ENCODE results near the gene SLC16A3.

DNA sequence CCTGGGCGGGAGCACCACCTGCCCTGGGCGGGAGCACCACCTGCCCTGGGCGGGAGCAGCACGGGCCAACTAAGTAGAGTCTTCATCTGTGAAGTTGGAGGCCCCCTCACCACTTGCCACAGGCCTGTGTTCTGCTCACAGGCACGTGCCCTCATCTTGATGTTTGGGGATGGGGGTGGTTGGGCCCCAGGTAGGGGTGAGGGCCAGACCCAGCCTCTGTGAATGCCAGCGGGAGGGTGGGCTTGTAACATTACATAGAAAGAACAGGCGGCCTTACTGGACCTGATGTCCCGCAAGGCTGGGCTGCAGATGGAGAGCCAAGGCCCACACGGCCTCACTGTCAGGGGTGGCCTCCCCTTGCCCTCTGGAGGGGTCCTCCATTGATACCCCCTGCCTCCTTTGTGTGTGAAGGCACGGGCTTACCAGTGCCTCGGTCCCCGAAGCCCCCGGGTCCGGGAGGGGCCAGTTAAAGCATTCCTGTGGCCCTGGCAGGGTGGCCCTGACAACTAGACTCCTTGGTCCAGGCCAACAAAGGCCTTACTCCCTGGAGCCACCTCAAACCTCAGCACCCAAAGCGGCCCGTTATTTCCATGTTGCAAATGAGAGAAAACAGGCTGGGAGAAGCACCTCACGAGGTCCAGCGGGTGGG lies 1.1 kb upstream of the SLC16A3 start:
- TF ChIP-seq JUN (IDR thresholded peaks at IDR 0.05; ENCODE audit: low read depth, low read length) (no peak), PHF8 (conservative IDR thresholded peaks at IDR 0.05; ENCODE audit: low read depth, low read length) (no peak), HDAC6 (IDR thresholded peaks at IDR 0.05; ENCODE audit: low read depth, low read length) (no peak), TAF7 (optimal IDR thresholded peaks at IDR 0.05; ENCODE audit: borderline replicate concordance, low read depth, low read length) (no peak), POLR2A (IDR thresholded peaks at IDR 0.05; ENCODE audit: control extremely low read depth in 1 of 2, low read depth in 2 of 2, low read length in 2 of 2) (no peak), SIN3A (conservative IDR thresholded peaks at IDR 0.05 in 1 of 2, IDR thresholded peaks at IDR 0.05 in 1 of 2; ENCODE audit: low read depth in 1 of 2, low read length in 2 of 2) (no peak), CREB1 (IDR thresholded peaks at IDR 0.05) (no peak), JUND (IDR thresholded peaks at IDR 0.05; ENCODE audit: low read length) (no peak), SP1 (IDR thresholded peaks at IDR 0.05; ENCODE audit: low read depth, low read length) (no peak), EP300 (IDR thresholded peaks at IDR 0.05; ENCODE audit: borderline replicate concordance in 1 of 2, low read depth in 2 of 2, low read length in 2 of 2) (no peak), SUZ12 (IDR thresholded peaks at IDR 0.05; ENCODE audit: low read length) (no peak)
- TF ChIP-seq, protein P1, sequence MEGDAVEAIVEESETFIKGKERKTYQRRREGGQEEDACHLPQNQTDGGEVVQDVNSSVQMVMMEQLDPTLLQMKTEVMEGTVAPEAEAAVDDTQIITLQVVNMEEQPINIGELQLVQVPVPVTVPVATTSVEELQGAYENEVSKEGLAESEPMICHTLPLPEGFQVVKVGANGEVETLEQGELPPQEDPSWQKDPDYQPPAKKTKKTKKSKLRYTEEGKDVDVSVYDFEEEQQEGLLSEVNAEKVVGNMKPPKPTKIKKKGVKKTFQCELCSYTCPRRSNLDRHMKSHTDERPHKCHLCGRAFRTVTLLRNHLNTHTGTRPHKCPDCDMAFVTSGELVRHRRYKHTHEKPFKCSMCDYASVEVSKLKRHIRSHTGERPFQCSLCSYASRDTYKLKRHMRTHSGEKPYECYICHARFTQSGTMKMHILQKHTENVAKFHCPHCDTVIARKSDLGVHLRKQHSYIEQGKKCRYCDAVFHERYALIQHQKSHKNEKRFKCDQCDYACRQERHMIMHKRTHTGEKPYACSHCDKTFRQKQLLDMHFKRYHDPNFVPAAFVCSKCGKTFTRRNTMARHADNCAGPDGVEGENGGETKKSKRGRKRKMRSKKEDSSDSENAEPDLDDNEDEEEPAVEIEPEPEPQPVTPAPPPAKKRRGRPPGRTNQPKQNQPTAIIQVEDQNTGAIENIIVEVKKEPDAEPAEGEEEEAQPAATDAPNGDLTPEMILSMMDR (IDR thresholded peaks at IDR 0.05; ENCODE audit: control extremely low read depth in 1 of 3, insufficient read depth in 1 of 3, low read depth in 1 of 3, low read length in 3 of 3) = no peak

All from H1 (cell line).